HepG2 (cell line): ENCODE results near the gene ABCF1. TPM values are rescaled to one million over a fixed set of nuclear protein-coding genes. Genes with fewer than 3 reads are reported as not detected.

Experiments
- AKAP8 ChIP-seq: sonication (generic); formaldehyde crosslinking; IDR thresholded peaks from 2 replicates; pipeline ENCODE4 v1.5.1; 2020; ENCODE audit warnings: mild to moderate bottlenecking, missing genetic modification reagents
- CBX1 ChIP-seq: IDR thresholded peaks from one replicate; pipeline ENCODE4 v1.6.1; 2016; ENCODE audit warnings: antibody characterized with exemption, low read depth
- CREB1 ChIP-seq, 2 experiments: fragments of 450-650 bp in 1 of 2; IDR thresholded peaks; 2 replicates each; pipeline ENCODE4 v1.6.1; 2016 to 2017; ENCODE audit warnings: control low read depth in 1 of 2, mild to moderate bottlenecking in 1 of 2, missing compliant biosample characterization in 1 of 2, missing genetic modification characterization in 1 of 2
- DPF2 ChIP-seq: sonication (generic); formaldehyde crosslinking; IDR thresholded peaks from 2 replicates; pipeline ENCODE4 v1.4.0; 2020; ENCODE audit warnings: mild to moderate bottlenecking, low read depth, missing genetic modification reagents, borderline replicate concordance
- FOXP4 ChIP-seq: sonication (generic); formaldehyde crosslinking; IDR thresholded peaks from 2 replicates; pipeline ENCODE4 v1.4.0; 2020; ENCODE audit warnings: missing genetic modification reagents
- IKZF1 ChIP-seq: fragments of 450-650 bp; IDR thresholded peaks from 2 replicates; pipeline ENCODE4 v1.7.1; 2016
- IRX3 ChIP-seq: sonication (generic); formaldehyde crosslinking; IDR thresholded peaks from 2 replicates; pipeline ENCODE4 v1.8.1; 2023; ENCODE audit warnings: mild to moderate bottlenecking, low read depth, missing genetic modification reagents, borderline replicate concordance
- KLF12 ChIP-seq: sonication (generic); formaldehyde crosslinking; IDR thresholded peaks from 2 replicates; pipeline ENCODE4 v1.4.0; 2020; ENCODE audit warnings: missing genetic modification reagents, borderline replicate concordance
- MAZ ChIP-seq, 2 experiments: sonication (generic) in 1 of 2; formaldehyde crosslinking in 1 of 2; IDR thresholded peaks; 2 replicates each; pipeline versions ENCODE4 v1.5.0 to v1.6.1; 2012 to 2020; ENCODE audit warnings: low read depth in 2 of 2, mild to moderate bottlenecking in 2 of 2, borderline replicate concordance in 1 of 2, improper control_type of control experiment in 1 of 2, low read length in 1 of 2, missing genetic modification reagents in 1 of 2, moderate library complexity in 1 of 2
- NBN ChIP-seq: fragments of 450-650 bp; conservative IDR thresholded peaks from 2 replicates; pipeline ENCODE4 v1.6.1; 2017
- PAWR ChIP-seq: sonication (generic); formaldehyde crosslinking; IDR thresholded peaks from 2 replicates; pipeline ENCODE4 v1.4.0; 2020; ENCODE audit warnings: missing genetic modification reagents, mild to moderate bottlenecking, borderline replicate concordance
- RARA ChIP-seq: IDR thresholded peaks from 2 replicates; pipeline ENCODE4 v1.6.1; 2016; ENCODE audit warnings: missing genetic modification reagents, missing compliant biosample characterization
- SMAD9 ChIP-seq: sonication (generic); formaldehyde crosslinking; IDR thresholded peaks from 2 replicates; pipeline ENCODE4 v1.5.1; 2020; ENCODE audit warnings: mild to moderate bottlenecking, missing genetic modification reagents
- SRSF1 ChIP-seq: fragments of 200-400 bp; formaldehyde crosslinking; optimal IDR thresholded peaks from 2 replicates; pipeline ENCODE3; 2017; ENCODE audit warnings: mild to moderate bottlenecking, low read depth, low read length, moderate library complexity
- TCF7 ChIP-seq: sonication (generic); IDR thresholded peaks from 2 replicates; pipeline ENCODE4 v1.6.1; 2016; ENCODE audit warnings: antibody characterized with exemption, low read depth
- XRCC5 ChIP-seq: fragments of 200-400 bp; formaldehyde crosslinking; optimal IDR thresholded peaks from 2 replicates; pipeline ENCODE3; 2017; ENCODE audit warnings: mild to moderate bottlenecking, low read length
- ZBED4 ChIP-seq: sonication (generic); formaldehyde crosslinking; IDR thresholded peaks from 2 replicates; pipeline ENCODE4 v1.4.0; 2020; ENCODE audit warnings: missing genetic modification reagents, borderline replicate concordance
- ZEB1 ChIP-seq: IDR thresholded peaks from 2 replicates; pipeline ENCODE4 v1.6.1; 2012; ENCODE audit warnings: mild to moderate bottlenecking, low read depth, inconsistent platforms; ENCODE audit not compliant: insufficient replicate concordance
- ZFYVE20 ChIP-seq: sonication (generic); formaldehyde crosslinking; IDR thresholded peaks from 2 replicates; pipeline ENCODE4 v1.8.0; 2023; ENCODE audit warnings: low read depth, mild to moderate bottlenecking, moderate library complexity, missing genetic modification reagents, borderline replicate concordance
- ZNF205 ChIP-seq: IDR thresholded peaks from 2 replicates; pipeline ENCODE4 v1.6.1; 2018; ENCODE audit warnings: missing biosample characterization, missing genetic modification reagents
- ZNF275 ChIP-seq: sonication (generic); formaldehyde crosslinking; IDR thresholded peaks from 2 replicates; pipeline ENCODE4 v1.8.0; 2022; ENCODE audit warnings: missing genetic modification reagents, mild to moderate bottlenecking, inconsistent platforms, borderline replicate concordance
- ZNF367 ChIP-seq: sonication (generic); formaldehyde crosslinking; IDR thresholded peaks from 2 replicates; pipeline ENCODE4 v1.4.0; 2020; ENCODE audit warnings: missing genetic modification reagents, borderline replicate concordance
- ZNF576 ChIP-seq: sonication (generic); formaldehyde crosslinking; IDR thresholded peaks from 2 replicates; pipeline ENCODE4 v1.4.0; 2020; ENCODE audit warnings: mild to moderate bottlenecking, missing genetic modification reagents
- ZNF790 ChIP-seq: sonication (generic); formaldehyde crosslinking; IDR thresholded peaks from 2 replicates; pipeline ENCODE4 v1.8.0; 2022; ENCODE audit warnings: missing genetic modification reagents, mild to moderate bottlenecking, borderline replicate concordance
- ZNF816 ChIP-seq: sonication (generic); formaldehyde crosslinking; IDR thresholded peaks from 2 replicates; pipeline ENCODE4 v1.8.0; 2022; ENCODE audit warnings: missing genetic modification reagents, mild to moderate bottlenecking, borderline replicate concordance
- polyA plus RNA-seq, 8 experiments: library from polyadenylated mRNA; depleted of rRNA in 3 of 8; stranded (reverse) in 7 of 8; unstranded in 1 of 8; fragments of >200 nt; fragmentation: Illumina TruSeq in 4 of 8; extraction: Trizol in 4 of 8; gene quantifications; 2 replicates each; pipeline versions ENCODE4 v1.2.1 to v1.2.3, GENCODE V29; 2011 to 2016; ENCODE audit warnings: low read depth in 4 of 8, missing spikeins in 1 of 8, mixed read lengths in 1 of 8; ENCODE audit not compliant: insufficient read depth in 1 of 8
- total RNA-seq, 5 experiments: library from RNA; depleted of rRNA; stranded (reverse); fragments of >200 nt; fragmentation: Illumina TruSeq; extraction: Trizol; gene quantifications; 2 replicates each; pipeline ENCODE4 v1.2.3, GENCODE V29; 2016; ENCODE audit warnings: low read depth in 1 of 5

Gene ABCF1
- total and polyA plus RNA-seq, 2 of the 13 experiments (the other 11 are each of a cell fraction or from before 2014, with no cell fraction given), result 25.4 to 98.9 TPM

- TF ChIP-seq ZBED4 (no peak), ZNF816 (no peak), ZNF367 (no peak), MAZ (IDR thresholded peaks at IDR 0.05; ENCODE audit: borderline replicate concordance, low read depth, low read length) (no peak), MAZ (CRISPR knock-in tag; IDR thresholded peaks at IDR 0.05; ENCODE audit: low read depth) (no peak), ZFYVE20 (no peak), AKAP8 (no peak), ZNF790 (CRISPR knock-in tag) (no peak), ZNF275 (CRISPR knock-in tag) (no peak), TCF7 (no peak), CBX1 (no peak), CREB1 (IDR thresholded peaks at IDR 0.05) (no peak), CREB1 (CRISPR knock-in tag; IDR thresholded peaks at IDR 0.05) (no peak), ZEB1 (no peak), NBN (no peak), RARA (CRISPR knock-in tag) (no peak), XRCC5 (no peak), ZNF205 (CRISPR knock-in tag) (no peak), PAWR (no peak), SRSF1 (no peak), SMAD9 (CRISPR knock-in tag) (0 out of 2 replicates have a peak, but pooled peaks have one; percentile 58), ZNF576 (CRISPR knock-in tag) (0 out of 2 replicates have a peak, but pooled peaks have one; percentile 14), IKZF1 (no peak), KLF12 (CRISPR knock-in tag) (no peak), DPF2 (CRISPR knock-in tag) (no peak), IRX3 (CRISPR knock-in tag) (peak; percentile 18; the same call in 1 of the 2 replicates), FOXP4 (no peak)
Observed at GRCh38 chr6:30570740-30571074, 535 bp upstream of the ABCF1 start (continued).
